ENCODE measurements around the gene PPARA.

GRCh38 chr22:46143491-46144147 lies 6.7 kb upstream of the PPARA start:
- TF ChIP-seq EZH2phosphoT487 (IDR thresholded peaks at IDR 0.05; ENCODE audit: insufficient read depth, low read depth) (no peak), EZH2 (IDR thresholded peaks at IDR 0.05; ENCODE audit: insufficient read depth, poor library complexity, severe bottlenecking) (no peak)

All from GM23248 (cell line).